HCT116 (cell line): ENCODE results near the gene KSR2.

Experiments used
- CEBPB ChIP-seq: IDR thresholded peaks from 2 replicates; pipeline ENCODE4 v1.6.1; 2012; ENCODE audit warnings: low read depth
- ELF1 ChIP-seq: IDR thresholded peaks from 2 replicates; pipeline ENCODE4 v1.6.1; 2012; ENCODE audit warnings: low read depth, borderline replicate concordance
- EZH2 ChIP-seq: fragments of 200-600 bp; sonication (generic); IDR thresholded peaks from 2 replicates; pipeline ENCODE4 v1.6.1; 2017; ENCODE audit warnings: antibody characterized with exemption, mixed run types
- POLR2A ChIP-seq: IDR thresholded peaks from 2 replicates; pipeline ENCODE4 v1.7.0; 2011; ENCODE audit warnings: borderline replicate concordance; ENCODE audit not compliant: insufficient read depth, insufficient read length; ENCODE audit errors: extremely low read depth
- POLR2AphosphoS5 ChIP-seq: IDR thresholded peaks from 2 replicates; pipeline ENCODE4 v1.6.1; 2011; ENCODE audit warnings: mild to moderate bottlenecking, low read depth, low read length, moderate library complexity
- RAD21 ChIP-seq: IDR thresholded peaks from 2 replicates; pipeline ENCODE4 v1.6.1; 2012; ENCODE audit warnings: low read depth, mild to moderate bottlenecking
- SRF ChIP-seq: IDR thresholded peaks from 2 replicates; pipeline ENCODE4 v1.6.1; 2012; ENCODE audit warnings: low read depth
- ZNF274 ChIP-seq: fragments of 200-500 bp; sonication (Bioruptor generic); IDR thresholded peaks from 2 replicates; pipeline ENCODE4 v1.6.1; 2014; ENCODE audit warnings: mild to moderate bottlenecking, low read depth, low read length, inconsistent platforms
- TF ChIP-seq, protein P1 (sequence below), 3 experiments: fragments of 200-600 bp in 1 of 3; sonication (generic) in 1 of 3; IDR thresholded peaks in 2 of 3; conservative IDR thresholded peaks in 1 of 3; 2 replicates each; pipeline ENCODE4 v1.5.1; 2012 to 2017; ENCODE audit warnings: low read depth in 2 of 3, low read length in 2 of 3, antibody characterized with exemption in 1 of 3, borderline replicate concordance in 1 of 3, control low read depth in 1 of 3, mild to moderate bottlenecking in 1 of 3, mixed read lengths in 1 of 3, mixed run types in 1 of 3, moderate library complexity in 1 of 3; ENCODE audit not compliant: insufficient read depth in 1 of 3
- TF ChIP-seq, protein P2 (sequence below): IDR thresholded peaks from 2 replicates; pipeline ENCODE4 v1.6.1; 2012; ENCODE audit warnings: low read depth
- TF ChIP-seq, protein P3 (sequence below): IDR thresholded peaks from 2 replicates; pipeline ENCODE4 v1.6.1; 2012
- TF ChIP-seq, protein P4 (sequence below): IDR thresholded peaks from 2 replicates; pipeline ENCODE4 v1.6.1; 2011; ENCODE audit warnings: mild to moderate bottlenecking, low read length, moderate library complexity; ENCODE audit not compliant: insufficient replicate concordance; ENCODE audit errors: extremely low read depth

DNA sequence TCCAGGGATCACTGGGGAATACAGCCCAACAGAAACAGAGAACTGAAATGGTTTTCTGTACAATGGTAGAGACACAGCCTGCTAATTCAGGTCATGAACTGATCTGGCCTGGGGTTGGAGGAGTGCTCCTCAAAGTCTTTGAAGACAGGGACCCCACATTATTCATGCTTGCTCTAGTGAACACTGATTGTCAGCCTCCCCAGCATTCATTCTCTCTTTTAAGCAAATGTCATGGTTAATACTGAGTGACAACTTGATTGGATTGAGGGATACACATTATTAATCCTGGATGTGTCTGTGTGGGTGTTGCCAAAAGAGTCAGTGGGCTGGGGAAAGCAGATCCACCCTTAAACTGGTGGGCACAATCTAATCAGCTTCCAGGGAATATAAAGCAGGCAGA is 319.0 kb downstream of the KSR2 start:
- TF ChIP-seq, protein P1, sequence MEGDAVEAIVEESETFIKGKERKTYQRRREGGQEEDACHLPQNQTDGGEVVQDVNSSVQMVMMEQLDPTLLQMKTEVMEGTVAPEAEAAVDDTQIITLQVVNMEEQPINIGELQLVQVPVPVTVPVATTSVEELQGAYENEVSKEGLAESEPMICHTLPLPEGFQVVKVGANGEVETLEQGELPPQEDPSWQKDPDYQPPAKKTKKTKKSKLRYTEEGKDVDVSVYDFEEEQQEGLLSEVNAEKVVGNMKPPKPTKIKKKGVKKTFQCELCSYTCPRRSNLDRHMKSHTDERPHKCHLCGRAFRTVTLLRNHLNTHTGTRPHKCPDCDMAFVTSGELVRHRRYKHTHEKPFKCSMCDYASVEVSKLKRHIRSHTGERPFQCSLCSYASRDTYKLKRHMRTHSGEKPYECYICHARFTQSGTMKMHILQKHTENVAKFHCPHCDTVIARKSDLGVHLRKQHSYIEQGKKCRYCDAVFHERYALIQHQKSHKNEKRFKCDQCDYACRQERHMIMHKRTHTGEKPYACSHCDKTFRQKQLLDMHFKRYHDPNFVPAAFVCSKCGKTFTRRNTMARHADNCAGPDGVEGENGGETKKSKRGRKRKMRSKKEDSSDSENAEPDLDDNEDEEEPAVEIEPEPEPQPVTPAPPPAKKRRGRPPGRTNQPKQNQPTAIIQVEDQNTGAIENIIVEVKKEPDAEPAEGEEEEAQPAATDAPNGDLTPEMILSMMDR (IDR thresholded peaks at IDR 0.05 in 2 of 3, conservative IDR thresholded peaks at IDR 0.05 in 1 of 3; ENCODE audit: borderline replicate concordance in 1 of 3, insufficient read depth in 1 of 3, low read depth in 2 of 3, low read length in 2 of 3), result no peak
- TF ChIP-seq EZH2, result no peak
- no peak for TF ChIP-seq POLR2AphosphoS5
- TF ChIP-seq, protein P2, sequence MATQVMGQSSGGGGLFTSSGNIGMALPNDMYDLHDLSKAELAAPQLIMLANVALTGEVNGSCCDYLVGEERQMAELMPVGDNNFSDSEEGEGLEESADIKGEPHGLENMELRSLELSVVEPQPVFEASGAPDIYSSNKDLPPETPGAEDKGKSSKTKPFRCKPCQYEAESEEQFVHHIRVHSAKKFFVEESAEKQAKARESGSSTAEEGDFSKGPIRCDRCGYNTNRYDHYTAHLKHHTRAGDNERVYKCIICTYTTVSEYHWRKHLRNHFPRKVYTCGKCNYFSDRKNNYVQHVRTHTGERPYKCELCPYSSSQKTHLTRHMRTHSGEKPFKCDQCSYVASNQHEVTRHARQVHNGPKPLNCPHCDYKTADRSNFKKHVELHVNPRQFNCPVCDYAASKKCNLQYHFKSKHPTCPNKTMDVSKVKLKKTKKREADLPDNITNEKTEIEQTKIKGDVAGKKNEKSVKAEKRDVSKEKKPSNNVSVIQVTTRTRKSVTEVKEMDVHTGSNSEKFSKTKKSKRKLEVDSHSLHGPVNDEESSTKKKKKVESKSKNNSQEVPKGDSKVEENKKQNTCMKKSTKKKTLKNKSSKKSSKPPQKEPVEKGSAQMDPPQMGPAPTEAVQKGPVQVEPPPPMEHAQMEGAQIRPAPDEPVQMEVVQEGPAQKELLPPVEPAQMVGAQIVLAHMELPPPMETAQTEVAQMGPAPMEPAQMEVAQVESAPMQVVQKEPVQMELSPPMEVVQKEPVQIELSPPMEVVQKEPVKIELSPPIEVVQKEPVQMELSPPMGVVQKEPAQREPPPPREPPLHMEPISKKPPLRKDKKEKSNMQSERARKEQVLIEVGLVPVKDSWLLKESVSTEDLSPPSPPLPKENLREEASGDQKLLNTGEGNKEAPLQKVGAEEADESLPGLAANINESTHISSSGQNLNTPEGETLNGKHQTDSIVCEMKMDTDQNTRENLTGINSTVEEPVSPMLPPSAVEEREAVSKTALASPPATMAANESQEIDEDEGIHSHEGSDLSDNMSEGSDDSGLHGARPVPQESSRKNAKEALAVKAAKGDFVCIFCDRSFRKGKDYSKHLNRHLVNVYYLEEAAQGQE, result no peak
- no peak for TF ChIP-seq CEBPB
- TF ChIP-seq POLR2A, result no peak
- TF ChIP-seq, protein P3, sequence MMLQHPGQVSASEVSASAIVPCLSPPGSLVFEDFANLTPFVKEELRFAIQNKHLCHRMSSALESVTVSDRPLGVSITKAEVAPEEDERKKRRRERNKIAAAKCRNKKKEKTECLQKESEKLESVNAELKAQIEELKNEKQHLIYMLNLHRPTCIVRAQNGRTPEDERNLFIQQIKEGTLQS, result no peak
- no peak for TF ChIP-seq ZNF274
- no peak for TF ChIP-seq SRF
- no peak for TF ChIP-seq ELF1
- TF ChIP-seq, protein P4, sequence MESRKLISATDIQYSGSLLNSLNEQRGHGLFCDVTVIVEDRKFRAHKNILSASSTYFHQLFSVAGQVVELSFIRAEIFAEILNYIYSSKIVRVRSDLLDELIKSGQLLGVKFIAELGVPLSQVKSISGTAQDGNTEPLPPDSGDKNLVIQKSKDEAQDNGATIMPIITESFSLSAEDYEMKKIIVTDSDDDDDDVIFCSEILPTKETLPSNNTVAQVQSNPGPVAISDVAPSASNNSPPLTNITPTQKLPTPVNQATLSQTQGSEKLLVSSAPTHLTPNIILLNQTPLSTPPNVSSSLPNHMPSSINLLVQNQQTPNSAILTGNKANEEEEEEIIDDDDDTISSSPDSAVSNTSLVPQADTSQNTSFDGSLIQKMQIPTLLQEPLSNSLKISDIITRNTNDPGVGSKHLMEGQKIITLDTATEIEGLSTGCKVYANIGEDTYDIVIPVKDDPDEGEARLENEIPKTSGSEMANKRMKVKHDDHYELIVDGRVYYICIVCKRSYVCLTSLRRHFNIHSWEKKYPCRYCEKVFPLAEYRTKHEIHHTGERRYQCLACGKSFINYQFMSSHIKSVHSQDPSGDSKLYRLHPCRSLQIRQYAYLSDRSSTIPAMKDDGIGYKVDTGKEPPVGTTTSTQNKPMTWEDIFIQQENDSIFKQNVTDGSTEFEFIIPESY, result no peak
- TF ChIP-seq RAD21, result no peak
